Endodermal cell (in vitro differentiated cells): ENCODE measurements around the gene TAOK2. TPM values are rescaled to one million over a fixed set of nuclear protein-coding genes. Genes with fewer than 3 reads are reported as not detected.

ENCODE experiments used
- DNase-seq: peaks from one replicate; pipeline ENCODE4 v3.0.0-alpha.2; 2017
- H3K27ac ChIP-seq: 2 replicates; pipeline ENCODE4 v1.5.1; 2013; ENCODE audit warnings: mild to moderate bottlenecking, low read depth, low read length, moderate library complexity
- H3K27me3 ChIP-seq: 2 replicates; pipeline ENCODE4 v1.6.1; 2013; ENCODE audit warnings: mild to moderate bottlenecking, low read length, moderate library complexity; ENCODE audit not compliant: insufficient read depth, control insufficient read depth, poor library complexity, severe bottlenecking
- H3K36me3 ChIP-seq: 2 replicates; pipeline ENCODE4 v1.7.0; 2013; ENCODE audit warnings: mild to moderate bottlenecking, low read length, moderate library complexity; ENCODE audit not compliant: control insufficient read depth, insufficient read depth
- H3K4me1 ChIP-seq: one replicate; pipeline ENCODE4 v1.7.0; 2013; ENCODE audit warnings: low read length; ENCODE audit not compliant: control insufficient read depth, insufficient read depth
- H3K4me3 ChIP-seq: 2 replicates; pipeline ENCODE4 v1.5.1; 2013; ENCODE audit warnings: mild to moderate bottlenecking, low read length, moderate library complexity
- H3K9ac ChIP-seq: 2 replicates; pipeline ENCODE4 v1.6.1; 2013; ENCODE audit warnings: mild to moderate bottlenecking, low read length, moderate library complexity; ENCODE audit not compliant: poor library complexity, severe bottlenecking; ENCODE audit errors: extremely low read depth
- H3K9me3 ChIP-seq: 2 replicates; pipeline ENCODE4 v1.6.1; 2013; ENCODE audit warnings: mild to moderate bottlenecking, low read length, moderate library complexity; ENCODE audit not compliant: control insufficient read depth
- H3K27ac Mint-ChIP-seq: 2 replicates; pipeline ENCODE4 v1.8.0; 2020; ENCODE audit warnings: mixed read lengths
- H3K27me3 Mint-ChIP-seq: 2 replicates; pipeline ENCODE4 v1.8.0; 2021; ENCODE audit warnings: mild to moderate bottlenecking, mixed read lengths; ENCODE audit not compliant: insufficient read depth
- H3K36me3 Mint-ChIP-seq: 2 replicates; pipeline ENCODE4 v1.8.0; 2020; ENCODE audit warnings: low read depth, mixed read lengths
- H3K4me1 Mint-ChIP-seq: 2 replicates; pipeline ENCODE4 v1.8.0; 2020; ENCODE audit warnings: mixed read lengths
- H3K4me3 Mint-ChIP-seq: 2 replicates; pipeline ENCODE4 v1.8.0; 2020; ENCODE audit warnings: mild to moderate bottlenecking, moderate library complexity, mixed read lengths
- H3K9me3 Mint-ChIP-seq: 2 replicates; pipeline ENCODE4 v1.8.0; 2020; ENCODE audit warnings: mild to moderate bottlenecking, mixed read lengths
- WGBS, 2 experiments: methylation state at CpG; one replicate each; pipeline versions ENCODE4 v1.1.5 to v1.1.7; 2013; ENCODE audit warnings: missing lambda C conversion rate in 2 of 2, mixed read lengths in 1 of 2; ENCODE audit not compliant: insufficient coverage in 1 of 2, insufficient read length in 1 of 2; 5-methylcytosine and 5-hydroxymethylcytosine counted together
- total RNA-seq, 2 donors: library from RNA; stranded (reverse); fragmentation: NEBNext Ultra II Directional in 1 of 2; extraction: Animal tissue kit (Norgen Biotek cat#: 25700) in 1 of 2; gene quantifications; 2 replicates in 1 of 2; 3 replicates in 1 of 2; pipeline ENCODE4 v1.2.1, GENCODE V29; 2021
- TF ChIP-seq, protein P1 (sequence below): fragments of 200-600 bp; sonication (generic); conservative IDR thresholded peaks from 2 replicates; pipeline ENCODE4 v1.5.0; 2021; ENCODE audit warnings: antibody characterized with exemption, mild to moderate bottlenecking

Gene TAOK2
- total RNA-seq, 2 donors from 2014 or later, result 44.6 to 50.2 TPM

DNA sequence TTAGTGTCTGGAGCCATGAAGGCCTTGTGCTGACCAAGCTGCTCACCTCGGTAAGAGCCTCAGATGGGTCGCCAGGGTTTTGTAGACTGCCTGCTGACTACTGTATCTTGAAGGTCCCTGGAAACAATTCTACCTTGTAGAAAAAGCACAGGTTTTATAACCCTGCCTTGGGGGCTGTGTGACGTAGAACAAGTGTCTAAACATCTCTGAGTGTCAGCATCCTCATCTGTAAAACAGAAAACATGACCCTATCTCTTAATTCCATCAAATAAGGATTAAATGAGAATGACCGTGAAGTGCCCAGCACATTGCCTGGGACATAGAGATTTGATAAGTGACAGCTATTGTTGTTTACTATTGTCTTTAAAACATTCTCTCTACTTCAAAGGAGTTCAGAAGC, 5.5 kb upstream of the TAOK2 start:
- Histone ChIP-seq H3K27ac (no peak overlapping the region), H3K27me3 (no peaks in the 10 kb centered on the region), H3K9me3 (peaks cover 14% of the 10 kb centered on the region), H3K4me1 (no peaks in the 10 kb centered on the region), H3K4me3 (no peak overlapping the region), H3K36me3 (peaks cover 61% of the 10 kb centered on the region), H3K9ac (no peak overlapping the region)
- peaks cover 56% of the 10 kb centered on the region for H3K36me3 Mint-ChIP-seq
- H3K27me3 Mint-ChIP-seq, result peaks cover 3% of the 10 kb centered on the region
- no peak overlapping the region for H3K27ac Mint-ChIP-seq
- no peak for DNase-seq
- H3K4me1 Mint-ChIP-seq, result no peaks in the 10 kb centered on the region
- TF ChIP-seq, protein P1, sequence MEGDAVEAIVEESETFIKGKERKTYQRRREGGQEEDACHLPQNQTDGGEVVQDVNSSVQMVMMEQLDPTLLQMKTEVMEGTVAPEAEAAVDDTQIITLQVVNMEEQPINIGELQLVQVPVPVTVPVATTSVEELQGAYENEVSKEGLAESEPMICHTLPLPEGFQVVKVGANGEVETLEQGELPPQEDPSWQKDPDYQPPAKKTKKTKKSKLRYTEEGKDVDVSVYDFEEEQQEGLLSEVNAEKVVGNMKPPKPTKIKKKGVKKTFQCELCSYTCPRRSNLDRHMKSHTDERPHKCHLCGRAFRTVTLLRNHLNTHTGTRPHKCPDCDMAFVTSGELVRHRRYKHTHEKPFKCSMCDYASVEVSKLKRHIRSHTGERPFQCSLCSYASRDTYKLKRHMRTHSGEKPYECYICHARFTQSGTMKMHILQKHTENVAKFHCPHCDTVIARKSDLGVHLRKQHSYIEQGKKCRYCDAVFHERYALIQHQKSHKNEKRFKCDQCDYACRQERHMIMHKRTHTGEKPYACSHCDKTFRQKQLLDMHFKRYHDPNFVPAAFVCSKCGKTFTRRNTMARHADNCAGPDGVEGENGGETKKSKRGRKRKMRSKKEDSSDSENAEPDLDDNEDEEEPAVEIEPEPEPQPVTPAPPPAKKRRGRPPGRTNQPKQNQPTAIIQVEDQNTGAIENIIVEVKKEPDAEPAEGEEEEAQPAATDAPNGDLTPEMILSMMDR, result no peak
- WGBS, 2 experiments, result 98 to 100% methylated on average over 3 to 4 of the region's 4 CpGs
- no peak overlapping the region for H3K4me3 Mint-ChIP-seq
- H3K9me3 Mint-ChIP-seq, result peaks cover 11% of the 10 kb centered on the region

DNA sequence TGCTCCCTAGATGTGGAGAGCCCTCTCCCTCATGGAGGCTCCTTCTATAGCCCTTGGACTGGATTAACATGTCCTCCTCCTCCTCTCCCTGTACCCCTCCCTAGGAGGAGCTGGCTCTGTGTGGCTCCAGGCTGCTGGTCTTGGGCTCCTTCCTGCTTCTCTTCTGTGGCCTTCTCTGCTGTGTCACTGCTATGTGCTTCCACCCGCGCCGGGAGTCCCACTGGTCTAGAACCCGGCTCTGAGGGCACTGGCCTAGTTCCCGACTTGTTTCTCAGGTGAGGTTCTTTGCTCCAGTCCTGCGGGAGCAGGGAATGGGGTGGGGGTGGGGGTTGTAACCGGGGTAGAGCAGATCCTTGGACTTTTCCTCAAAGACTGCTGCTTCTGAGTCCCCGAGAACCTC, 2.4 kb upstream of the TAOK2 start:
- TF ChIP-seq, protein P1, result no peak
- H3K9me3 ChIP-seq, result peaks cover 14% of the 10 kb centered on the region
- no peak for DNase-seq
- H3K9ac ChIP-seq, result no peak overlapping the region
- no peak overlapping the region for H3K27ac ChIP-seq
- H3K4me3 Mint-ChIP-seq, result no peak overlapping the region
- peaks cover 45% of the 10 kb centered on the region for H3K36me3 Mint-ChIP-seq
- peaks cover 15% of the 10 kb centered on the region for H3K4me1 Mint-ChIP-seq
- peaks cover 4% of the 10 kb centered on the region for H3K27me3 Mint-ChIP-seq
- WGBS, 2 experiments, result 92% methylated on average over 8 of the region's 8 CpGs; no CpG with 5 or more reads in 1 of the 2 experiments
- no peaks in the 10 kb centered on the region for H3K27me3 ChIP-seq
- peaks cover 2% of the 10 kb centered on the region for H3K4me1 ChIP-seq
- peaks cover 51% of the 10 kb centered on the region for H3K36me3 ChIP-seq
- no peak overlapping the region for H3K4me3 ChIP-seq
- H3K27ac Mint-ChIP-seq, result no peak overlapping the region
- H3K9me3 Mint-ChIP-seq, result peaks cover 13% of the 10 kb centered on the region

DNA sequence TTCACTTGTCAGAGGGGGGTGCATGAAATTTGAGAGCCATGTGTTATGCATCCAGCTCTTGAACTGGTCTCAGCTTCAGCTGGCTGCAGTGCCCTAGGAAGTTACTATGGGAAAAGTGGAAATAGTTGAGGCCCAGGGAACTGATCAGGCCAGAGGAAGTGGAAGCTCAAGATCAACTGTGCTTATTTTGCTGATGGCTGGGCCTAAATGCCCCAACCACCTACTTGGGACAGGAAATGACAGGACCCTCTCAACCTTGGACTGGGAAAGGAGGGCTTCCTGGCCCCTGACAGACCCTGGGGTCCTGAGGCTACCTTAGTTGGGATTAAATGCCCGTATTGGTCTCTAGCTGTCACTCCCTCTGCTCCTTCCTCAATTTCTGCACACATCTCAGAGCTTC, 1.2 kb upstream of the TAOK2 start:
- no peak overlapping the region for H3K9ac ChIP-seq
- no peaks in the 10 kb centered on the region for H3K27me3 ChIP-seq
- peaks cover 45% of the 10 kb centered on the region for H3K36me3 ChIP-seq
- H3K36me3 Mint-ChIP-seq, result peaks cover 45% of the 10 kb centered on the region
- H3K4me1 Mint-ChIP-seq, result peaks cover 21% of the 10 kb centered on the region
- H3K4me3 Mint-ChIP-seq, result no peak overlapping the region
- H3K4me3 ChIP-seq, result no peak overlapping the region
- no peak overlapping the region for H3K27ac Mint-ChIP-seq
- 80 to 100% methylated on average over 1 of the region's 1 CpG for WGBS, 2 experiments
- H3K27ac ChIP-seq, result no peak overlapping the region
- peaks cover 14% of the 10 kb centered on the region for H3K9me3 ChIP-seq
- peaks cover 4% of the 10 kb centered on the region for H3K27me3 Mint-ChIP-seq
- H3K9me3 Mint-ChIP-seq, result peaks cover 13% of the 10 kb centered on the region
- TF ChIP-seq, protein P1, result no peak
- no peak for DNase-seq
- peaks cover 9% of the 10 kb centered on the region for H3K4me1 ChIP-seq
